Omental fat pad (tissue), 4 donors: ENCODE measurements around the gene PRAC2. TPM values are rescaled to one million over a fixed set of nuclear protein-coding genes. Genes with fewer than 3 reads are reported as not detected.
"Not testable (repeated sequence)": the region's sequence is repeated elsewhere in the genome, so short reads cannot be mapped to it uniquely, and the experiment has no call there.

Experiments used
- ATAC-seq: fragments of 150-250 bp; one replicate; pipeline ENCODE4 v1.9.1; 2016; ENCODE audit warnings: mild to moderate bottlenecking, moderate library complexity; ENCODE audit not compliant: low FRiP score
- DNase-seq: peaks from one replicate; pipeline ENCODE4 v3.0.0-alpha.2; 2019; ENCODE audit warnings: low spot score
- CTCF ChIP-seq, 3 donors: fragments of 450-650 bp; IDR thresholded peaks; one replicate each; pipeline ENCODE4 v1.5.1; 2016 to 2017; ENCODE audit warnings: antibody characterized with exemption in 3 of 3, mild to moderate bottlenecking in 3 of 3, moderate library complexity in 2 of 3
- total RNA-seq, 4 donors: library from RNA; depleted of rRNA; stranded (reverse); fragments of >200 nt; gene quantifications; one replicate each; pipeline ENCODE4 v1.1.0, GENCODE V29; 2016

Gene PRAC2
- total RNA-seq, 4 donors from 2014 or later: not detected

GRCh38 chr17:48692049-48692448 is 30.9 kb upstream of the PRAC2 start:
- no peak for TF ChIP-seq CTCF (IDR thresholded peaks at IDR 0.05)
- DNase-seq: no peak
- ATAC-seq: no peak

- ATAC-seq (no peak), DNase-seq (no peak)
- no peak for TF ChIP-seq CTCF (IDR thresholded peaks at IDR 0.05)
Measured at GRCh38 chr17:48693178-48693577, 29.8 kb upstream of the PRAC2 start.

- no peak for TF ChIP-seq CTCF (IDR thresholded peaks at IDR 0.05)
- DNase-seq (no peak), ATAC-seq (no peak)
Measured at GRCh38 chr17:48701864-48702532, 21.0 kb upstream of the PRAC2 start.

- no peak for TF ChIP-seq CTCF (IDR thresholded peaks at IDR 0.05)
- DNase-seq: no peak
- ATAC-seq: no peak
Measured at GRCh38 chr17:48704361-48705248, 18.4 kb upstream of the PRAC2 start.

- no peak for ATAC-seq
- DNase-seq: no peak
- no peak for TF ChIP-seq CTCF (IDR thresholded peaks at IDR 0.05)
Measured at GRCh38 chr17:48711128-48711527, 11.9 kb upstream of the PRAC2 start.

GRCh38 chr17:48715496-48716399 is 7.2 kb upstream of the PRAC2 start:
- DNase-seq: no peak
- ATAC-seq: no peak
- TF ChIP-seq CTCF (IDR thresholded peaks at IDR 0.05): no peak

- DNase-seq, ATAC-seq: not testable (repeated sequence)
Measured at GRCh38 chr17:48716549-48716948, 6.4 kb upstream of the PRAC2 start.
